Measurements from ENCODE around the gene OR8G1. TPM values are rescaled to one million over a fixed set of nuclear protein-coding genes. Genes with fewer than 3 reads are reported as not detected.

OR8G1 gene
- total RNA-seq, 1 donor from 2014 or later = not detected

DNA sequence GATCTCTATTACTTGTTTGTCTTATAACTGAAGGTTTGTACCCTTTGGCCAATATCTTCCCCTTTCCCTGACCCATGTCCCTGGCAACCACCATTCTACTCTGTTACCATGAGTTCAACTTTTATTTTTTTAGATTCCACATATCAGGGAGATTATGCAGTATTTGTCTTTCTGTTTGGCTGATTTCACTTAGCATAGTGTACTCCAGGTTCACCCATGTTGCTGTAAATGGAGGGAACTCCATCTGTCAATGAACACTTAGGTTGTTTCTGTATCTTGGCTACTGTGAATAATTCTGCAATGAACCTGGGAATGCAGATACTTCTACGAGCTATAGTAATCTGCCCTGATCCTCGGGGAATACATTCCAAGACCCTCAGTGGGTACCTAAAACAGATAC is 42.9 kb upstream of the OR8G1 start:
- Histone ChIP-seq H3K9me3 (no peaks in the 10 kb centered on the region), H3K27ac (no peak overlapping the region), H3K4me3 (no peak overlapping the region), H3K27me3 (ENCODE audit: low read depth) (no peaks in the 10 kb centered on the region), H3K4me1 (no peaks in the 10 kb centered on the region), H3K36me3 (no peaks in the 10 kb centered on the region)
- intact Hi-C loops (cut with DNase I) = loop anchor here (10.0 kb wide), 1 partner anchor 123 kb away; no protein-coding TSS in a partner anchor
- no peak for DNase-seq
- ATAC-seq = no peak
- TF ChIP-seq CTCF (IDR thresholded peaks at IDR 0.05) = no peak

- Histone ChIP-seq H3K27me3 (ENCODE audit: low read depth) (no peaks in the 10 kb centered on the region), H3K4me3 (no peak overlapping the region), H3K36me3 (no peaks in the 10 kb centered on the region), H3K27ac (no peak overlapping the region), H3K4me1 (no peaks in the 10 kb centered on the region), H3K9me3 (no peaks in the 10 kb centered on the region)
- no peak for TF ChIP-seq CTCF (IDR thresholded peaks at IDR 0.05)
- ATAC-seq (no peak), DNase-seq (no peak)
- intact Hi-C loops (cut with DNase I) = loop anchor here (10.0 kb wide), 1 partner anchor 124 kb away; no protein-coding TSS in a partner anchor
Measured at GRCh38 chr11:124198897-124199296, 42.0 kb upstream of the OR8G1 start.

DNA sequence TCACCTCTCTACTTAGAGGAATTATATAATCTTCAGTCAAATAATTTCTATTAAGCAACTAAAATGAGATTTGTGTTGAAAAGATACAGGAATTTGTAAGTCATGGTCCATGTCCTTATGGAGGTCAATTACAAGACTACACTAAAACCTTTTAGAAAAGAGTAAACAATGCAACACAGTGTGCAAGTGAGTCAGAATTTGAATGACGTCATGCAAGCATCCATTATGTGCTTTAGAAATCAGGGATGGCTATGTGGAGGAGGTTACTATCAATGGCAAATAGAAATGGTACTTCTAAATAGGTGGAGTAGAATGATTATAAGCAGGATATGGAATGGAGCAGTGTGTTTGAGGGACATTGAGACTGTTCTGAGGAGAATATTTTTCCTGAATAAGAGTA is 41.2 kb upstream of the OR8G1 start:
- H3K27me3 ChIP-seq (ENCODE audit: low read depth) = no peaks in the 10 kb centered on the region
- ATAC-seq = no peak
- no peak overlapping the region for H3K4me3 ChIP-seq
- TF ChIP-seq CTCF (IDR thresholded peaks at IDR 0.05) = no peak
- intact Hi-C loops (cut with DNase I) = loop anchor here (10.0 kb wide), 1 partner anchor 125 kb away; no protein-coding TSS in a partner anchor
- H3K36me3 ChIP-seq = no peaks in the 10 kb centered on the region
- H3K4me1 ChIP-seq = no peaks in the 10 kb centered on the region
- no peaks in the 10 kb centered on the region for H3K9me3 ChIP-seq
- H3K27ac ChIP-seq = no peak overlapping the region
- no peak for DNase-seq

GRCh38 chr11:124200671-124201070 is 40.2 kb upstream of the OR8G1 start:
- no peak overlapping the region for H3K4me3 ChIP-seq
- ATAC-seq (no peak), DNase-seq (no peak)
- H3K27me3 ChIP-seq (ENCODE audit: low read depth) = no peaks in the 10 kb centered on the region
- no peak overlapping the region for H3K27ac ChIP-seq
- intact Hi-C loops (cut with DNase I) = no loop called here
- no peak for TF ChIP-seq CTCF (IDR thresholded peaks at IDR 0.05)
- H3K9me3 ChIP-seq = no peaks in the 10 kb centered on the region
- H3K36me3 ChIP-seq = no peaks in the 10 kb centered on the region
- no peaks in the 10 kb centered on the region for H3K4me1 ChIP-seq

DNA sequence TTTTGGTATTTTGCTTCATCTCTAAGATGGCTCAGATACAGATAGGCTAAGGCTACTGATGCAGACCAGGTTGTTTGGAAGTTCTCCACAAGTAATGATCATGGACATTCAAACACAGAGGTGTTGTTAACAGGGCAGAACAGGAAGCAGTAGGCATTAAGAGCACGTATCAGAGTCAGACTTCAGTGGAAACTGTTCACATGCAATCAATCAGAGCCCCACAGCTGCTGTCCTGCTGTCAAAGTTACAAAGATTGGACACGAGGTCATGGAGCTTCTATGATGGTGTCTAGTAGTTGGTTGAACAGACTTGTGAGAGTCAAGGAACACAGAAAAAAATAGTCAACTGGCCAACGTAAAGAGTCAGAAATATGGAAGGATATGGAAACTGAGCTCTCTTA is 37.9 kb upstream of the OR8G1 start:
- Histone ChIP-seq H3K4me1 (no peaks in the 10 kb centered on the region), H3K36me3 (no peaks in the 10 kb centered on the region), H3K4me3 (no peak overlapping the region), H3K27ac (no peak overlapping the region), H3K9me3 (no peaks in the 10 kb centered on the region), H3K27me3 (ENCODE audit: low read depth) (no peaks in the 10 kb centered on the region)
- intact Hi-C loops (cut with DNase I) = no loop called here
- ATAC-seq (no peak), DNase-seq (no peak)
- TF ChIP-seq CTCF (IDR thresholded peaks at IDR 0.05) = no peak

- no peaks in the 10 kb centered on the region for H3K27me3 ChIP-seq (ENCODE audit: low read depth)
- intact Hi-C loops (cut with DNase I) = no loop called here
- no peaks in the 10 kb centered on the region for H3K9me3 ChIP-seq
- no peak for TF ChIP-seq CTCF (IDR thresholded peaks at IDR 0.05)
- no peaks in the 10 kb centered on the region for H3K4me1 ChIP-seq
- no peak overlapping the region for H3K27ac ChIP-seq
- DNase-seq = no peak
- no peak overlapping the region for H3K4me3 ChIP-seq
- no peak for ATAC-seq
- H3K36me3 ChIP-seq = no peaks in the 10 kb centered on the region
Measured at GRCh38 chr11:124204008-124204407, 36.9 kb upstream of the OR8G1 start.

Data from lower lobe of right lung (tissue), 2 donors.